Measurements from ENCODE around the gene CLCNKA. TPM values are rescaled to one million over a fixed set of nuclear protein-coding genes. Genes with fewer than 3 reads are reported as not detected.
"Not testable (repeated sequence)": the region's sequence is repeated elsewhere in the genome, so short reads cannot be mapped to it uniquely, and the experiment has no call there.

The CLCNKA gene
- total RNA-seq, 1 donor from 2014 or later = under 0.01 TPM

DNA sequence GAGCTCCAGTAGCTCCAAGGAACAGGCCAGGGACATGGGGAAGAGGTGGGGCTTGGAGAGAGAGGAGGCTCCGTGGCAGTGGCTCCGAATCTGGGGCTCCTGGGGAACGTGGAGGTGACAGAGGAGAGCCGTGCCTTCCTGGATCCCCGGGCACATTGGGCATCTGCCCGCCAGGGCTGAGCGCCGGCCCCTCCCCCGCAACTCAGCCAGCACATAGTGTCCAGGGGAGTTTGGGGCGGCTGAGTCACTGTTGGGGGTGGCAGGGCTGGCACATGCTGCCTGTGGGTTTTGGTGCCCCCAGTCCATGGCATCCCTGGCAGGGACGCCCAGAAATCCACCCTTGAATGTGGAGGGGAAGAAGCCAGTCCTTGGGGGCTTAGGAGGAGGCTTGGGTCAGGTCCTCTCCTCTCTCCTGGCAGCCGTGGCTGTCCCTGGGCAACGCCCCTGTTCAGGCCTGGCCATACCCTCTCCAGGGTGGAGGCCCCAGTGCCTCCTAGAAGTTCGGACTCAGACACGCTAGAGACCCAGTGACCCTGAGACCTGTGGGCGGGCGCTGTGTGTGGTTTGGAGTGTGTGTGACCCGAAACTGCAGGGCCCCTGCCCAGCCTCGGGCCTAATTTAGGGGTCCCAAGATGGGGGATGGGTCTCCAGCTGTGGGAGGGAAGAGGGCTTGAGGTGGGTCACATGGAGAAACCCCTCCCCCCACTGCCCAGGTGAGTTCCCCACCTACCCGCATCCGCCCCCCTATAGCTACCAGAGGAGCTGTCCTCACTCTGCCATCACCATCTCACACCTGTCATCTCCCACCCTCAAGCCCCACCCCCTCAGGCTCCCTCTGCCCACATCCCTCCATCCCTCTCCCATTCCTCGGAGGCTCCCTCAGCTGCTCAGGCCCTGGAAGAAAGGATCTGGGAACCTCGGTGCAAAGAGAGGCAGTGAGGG, 5.6 kb upstream of the CLCNKA start:
- no peaks in the 10 kb centered on the region for H3K27me3 ChIP-seq (ENCODE audit: control insufficient read depth in 3 of 3, insufficient read depth in 3 of 3, low read length in 3 of 3)
- H3K4me3 ChIP-seq (ENCODE audit: low read length in 3 of 3) = peak overlapping the region; percentile 85 to 94 (median 89)
- H3K27ac ChIP-seq (ENCODE audit: low read depth, low read length) = peak overlapping the region; percentile 99
- H3K36me3 ChIP-seq (ENCODE audit: control insufficient read depth in 3 of 3, insufficient read depth in 3 of 3, low read length in 3 of 3) = peaks cover 0 to 17% (median 5%) of the 10 kb centered on the region in 3 donors
- peaks cover 66 to 79% (median 68%) of the 10 kb centered on the region in 3 donors for H3K4me1 ChIP-seq (ENCODE audit: control insufficient read depth in 3 of 3, insufficient read depth in 3 of 3, low read length in 3 of 3)
- no peaks in the 10 kb centered on the region for H3K9me3 ChIP-seq (ENCODE audit: control insufficient read depth in 3 of 3, low read length in 3 of 3)
- H3K9ac ChIP-seq (ENCODE audit: low read depth in 1 of 3, low read length in 3 of 3) = peak overlapping the region; percentile 92 to 100 (median 98)

- Histone ChIP-seq H3K4me1 (ENCODE audit: control insufficient read depth in 3 of 3, insufficient read depth in 3 of 3, low read length in 3 of 3) (peaks cover 66 to 86% (median 76%) of the 10 kb centered on the region in 3 donors), H3K9me3 (ENCODE audit: control insufficient read depth in 3 of 3, low read length in 3 of 3) (no peaks in the 10 kb centered on the region), H3K4me3 (ENCODE audit: low read length in 3 of 3) (peak overlapping the region; percentile 85 to 94 (median 89)), H3K27ac (ENCODE audit: low read depth, low read length) (peak overlapping the region; percentile 99), H3K9ac (ENCODE audit: low read depth in 1 of 3, low read length in 3 of 3) (peak overlapping the region; percentile 92 to 100 (median 98)), H3K36me3 (ENCODE audit: control insufficient read depth in 3 of 3, insufficient read depth in 3 of 3, low read length in 3 of 3) (peaks cover 0 to 17% (median 5%) of the 10 kb centered on the region in 3 donors), H3K27me3 (ENCODE audit: control insufficient read depth in 3 of 3, insufficient read depth in 3 of 3, low read length in 3 of 3) (no peaks in the 10 kb centered on the region)
Observed at GRCh38 chr1:16017076-16017460, 4.8 kb upstream of the CLCNKA start.

GRCh38 chr1:16017461-16018303, 4.2 kb upstream of the CLCNKA start, which contains the start of gene HSPB7:
Gene HSPB7 (minus strand): TSS chr1:16018043. CDS start chr1:16017963, 80 bp downstream.
- Histone ChIP-seq H3K4me1 (ENCODE audit: control insufficient read depth in 3 of 3, insufficient read depth in 3 of 3, low read length in 3 of 3) (peaks cover 62 to 83% (median 72%) of the 10 kb centered on the region in 3 donors), H3K9me3 (ENCODE audit: control insufficient read depth in 3 of 3, low read length in 3 of 3) (no peaks in the 10 kb centered on the region), H3K36me3 (ENCODE audit: control insufficient read depth in 3 of 3, insufficient read depth in 3 of 3, low read length in 3 of 3) (peaks cover 0 to 17% (median 5%) of the 10 kb centered on the region in 3 donors), H3K27ac (ENCODE audit: low read depth, low read length) (peak within 1 kb of the TSS; percentile 99), H3K9ac (ENCODE audit: low read depth in 1 of 3, low read length in 3 of 3) (peak within 1 kb of the TSS; percentile 92 to 100 (median 98)), H3K4me3 (ENCODE audit: low read length in 3 of 3) (peak within 1 kb of the TSS; percentile 85 to 94 (median 89)), H3K27me3 (ENCODE audit: control insufficient read depth in 3 of 3, insufficient read depth in 3 of 3, low read length in 3 of 3) (no peaks in the 10 kb centered on the region)

- Histone ChIP-seq H3K4me1 (ENCODE audit: control insufficient read depth in 3 of 3, insufficient read depth in 3 of 3, low read length in 3 of 3) (peaks cover 62 to 85% (median 74%) of the 10 kb centered on the region in 3 donors), H3K27ac (ENCODE audit: low read depth, low read length) (peak overlapping the region; percentile 99), H3K27me3 (ENCODE audit: control insufficient read depth in 3 of 3, insufficient read depth in 3 of 3, low read length in 3 of 3) (no peaks in the 10 kb centered on the region), H3K4me3 (ENCODE audit: low read length in 3 of 3) (peak overlapping the region; percentile 79 to 94 (median 89)), H3K36me3 (ENCODE audit: control insufficient read depth in 3 of 3, insufficient read depth in 3 of 3, low read length in 3 of 3) (peaks cover 0 to 17% (median 5%) of the 10 kb centered on the region in 3 donors), H3K9me3 (ENCODE audit: control insufficient read depth in 3 of 3, low read length in 3 of 3) (no peaks in the 10 kb centered on the region), H3K9ac (ENCODE audit: low read depth in 1 of 3, low read length in 3 of 3) (peak overlapping the region; percentile 92 to 100 (median 98))
Observed at GRCh38 chr1:16018308-16018707, 3.5 kb upstream of the CLCNKA start.

DNA sequence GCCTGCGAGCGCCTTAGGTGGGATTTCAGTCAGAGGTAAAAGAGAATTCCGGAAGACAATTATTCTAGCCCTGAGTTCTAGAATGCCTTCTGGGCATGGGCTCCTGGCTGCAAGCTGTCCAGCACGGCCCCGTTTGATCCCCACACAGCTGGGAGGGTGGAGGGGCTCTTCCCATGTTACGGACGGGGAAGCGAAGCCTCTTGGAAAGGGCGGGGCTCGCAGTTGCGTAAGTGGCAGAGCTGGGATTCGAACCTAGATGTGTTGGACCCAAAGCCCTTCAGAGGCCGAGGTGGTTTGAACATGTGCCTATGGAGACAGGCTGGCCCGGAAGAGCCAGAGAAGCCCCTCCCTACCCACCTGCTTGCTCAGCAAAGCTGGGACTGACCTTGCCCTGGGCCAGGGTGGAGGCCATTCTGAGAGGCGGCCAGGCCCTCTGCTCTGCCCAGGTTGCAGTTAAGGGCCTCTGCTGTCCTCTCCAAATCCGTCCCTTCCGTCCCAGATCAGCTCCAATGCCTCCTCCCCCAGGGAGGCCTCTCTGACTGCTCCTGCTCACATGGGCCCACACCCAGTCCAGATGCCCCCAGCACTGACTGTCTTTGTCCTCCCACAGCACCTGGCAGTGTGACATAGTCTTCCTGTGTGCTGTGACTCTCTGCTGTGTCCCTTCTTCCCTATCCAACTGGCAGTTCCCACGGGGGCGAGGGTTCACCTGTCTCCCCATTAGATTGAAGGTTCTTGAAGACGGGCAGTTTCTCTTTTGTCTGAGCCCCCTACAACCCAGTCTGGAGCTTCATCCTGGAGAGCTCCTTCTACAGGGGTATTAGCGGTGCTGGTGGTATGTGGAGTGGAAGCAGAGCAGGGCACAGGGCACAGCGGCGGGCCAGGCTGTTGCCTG, 2.8 kb upstream of the CLCNKA start:
- Histone ChIP-seq H3K27me3 (ENCODE audit: control insufficient read depth in 3 of 3, insufficient read depth in 3 of 3, low read length in 3 of 3) (no peaks in the 10 kb centered on the region), H3K4me3 (ENCODE audit: low read length in 3 of 3) (peak overlapping the region; percentile 79 to 94 (median 89)), H3K4me1 (ENCODE audit: control insufficient read depth in 3 of 3, insufficient read depth in 3 of 3, low read length in 3 of 3) (peaks cover 56 to 85% (median 72%) of the 10 kb centered on the region in 3 donors), H3K9ac (ENCODE audit: low read depth in 1 of 3, low read length in 3 of 3) (peak overlapping the region; percentile 92 to 100 (median 98)), H3K36me3 (ENCODE audit: control insufficient read depth in 3 of 3, insufficient read depth in 3 of 3, low read length in 3 of 3) (peaks cover 0 to 17% (median 5%) of the 10 kb centered on the region in 3 donors), H3K27ac (ENCODE audit: low read depth, low read length) (peak overlapping the region; percentile 99), H3K9me3 (ENCODE audit: control insufficient read depth in 3 of 3, low read length in 3 of 3) (no peaks in the 10 kb centered on the region)

DNA sequence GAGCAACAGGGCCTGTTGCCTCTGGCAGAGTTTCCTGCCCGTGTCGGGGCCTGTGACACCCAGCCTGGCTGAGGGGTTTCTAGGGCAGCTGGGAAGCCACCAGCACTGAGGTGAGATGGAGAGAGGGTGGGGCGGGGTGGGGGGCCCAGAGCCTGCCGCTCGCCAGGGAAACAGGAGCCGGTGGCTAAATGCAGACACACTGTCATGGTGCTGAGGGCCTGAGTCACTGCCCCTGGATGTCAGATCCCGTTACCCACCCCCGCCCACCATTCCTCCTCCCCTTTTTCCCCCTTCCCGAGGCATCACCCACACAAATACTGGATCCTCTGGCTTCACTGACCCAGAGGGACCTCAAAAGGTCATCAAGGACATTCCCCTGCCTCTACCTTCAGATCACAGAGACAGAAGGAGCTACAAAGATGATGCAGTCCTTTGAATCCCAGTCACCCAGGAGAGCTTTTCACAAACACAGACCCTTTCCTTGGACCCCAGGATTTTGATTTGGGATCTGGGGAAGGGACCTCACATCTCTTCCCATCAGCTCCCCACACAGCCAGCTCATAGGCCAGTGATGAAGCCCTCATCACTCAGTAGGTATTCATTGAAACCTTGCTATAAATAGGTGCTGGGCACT, 2.1 kb upstream of the CLCNKA start:
- H3K4me3 ChIP-seq (ENCODE audit: low read length in 3 of 3) = peak overlapping the region in 2 of 3 donors; percentile 36 to 94
- H3K27me3 ChIP-seq (ENCODE audit: control insufficient read depth in 3 of 3, insufficient read depth in 3 of 3, low read length in 3 of 3) = no peaks in the 10 kb centered on the region
- H3K4me1 ChIP-seq (ENCODE audit: control insufficient read depth in 3 of 3, insufficient read depth in 3 of 3, low read length in 3 of 3) = peaks cover 49 to 78% (median 65%) of the 10 kb centered on the region in 3 donors
- peak overlapping the region; percentile 92 to 100 (median 98) for H3K9ac ChIP-seq (ENCODE audit: low read depth in 1 of 3, low read length in 3 of 3)
- no peaks in the 10 kb centered on the region for H3K9me3 ChIP-seq (ENCODE audit: control insufficient read depth in 3 of 3, low read length in 3 of 3)
- peak overlapping the region; percentile 99 for H3K27ac ChIP-seq (ENCODE audit: low read depth, low read length)
- H3K36me3 ChIP-seq (ENCODE audit: control insufficient read depth in 3 of 3, insufficient read depth in 3 of 3, low read length in 3 of 3) = peaks cover 0 to 17% (median 5%) of the 10 kb centered on the region in 3 donors

- no peaks in the 10 kb centered on the region for H3K9me3 ChIP-seq (ENCODE audit: control insufficient read depth in 3 of 3, low read length in 3 of 3)
- peak overlapping the region; percentile 99 for H3K27ac ChIP-seq (ENCODE audit: low read depth, low read length)
- peak overlapping the region in 1 of 3 donors; percentile 36 for H3K4me3 ChIP-seq (ENCODE audit: low read length in 3 of 3)
- peaks cover 0 to 12% (median 5%) of the 10 kb centered on the region in 3 donors for H3K36me3 ChIP-seq (ENCODE audit: control insufficient read depth in 3 of 3, insufficient read depth in 3 of 3, low read length in 3 of 3)
- H3K9ac ChIP-seq (ENCODE audit: low read depth in 1 of 3, low read length in 3 of 3) = peak overlapping the region; percentile 36 to 74 (median 70)
- peaks cover 43 to 72% (median 60%) of the 10 kb centered on the region in 3 donors for H3K4me1 ChIP-seq (ENCODE audit: control insufficient read depth in 3 of 3, insufficient read depth in 3 of 3, low read length in 3 of 3)
- no peaks in the 10 kb centered on the region for H3K27me3 ChIP-seq (ENCODE audit: control insufficient read depth in 3 of 3, insufficient read depth in 3 of 3, low read length in 3 of 3)
Observed at GRCh38 chr1:16020325-16020724, 1.5 kb upstream of the CLCNKA start.

DNA sequence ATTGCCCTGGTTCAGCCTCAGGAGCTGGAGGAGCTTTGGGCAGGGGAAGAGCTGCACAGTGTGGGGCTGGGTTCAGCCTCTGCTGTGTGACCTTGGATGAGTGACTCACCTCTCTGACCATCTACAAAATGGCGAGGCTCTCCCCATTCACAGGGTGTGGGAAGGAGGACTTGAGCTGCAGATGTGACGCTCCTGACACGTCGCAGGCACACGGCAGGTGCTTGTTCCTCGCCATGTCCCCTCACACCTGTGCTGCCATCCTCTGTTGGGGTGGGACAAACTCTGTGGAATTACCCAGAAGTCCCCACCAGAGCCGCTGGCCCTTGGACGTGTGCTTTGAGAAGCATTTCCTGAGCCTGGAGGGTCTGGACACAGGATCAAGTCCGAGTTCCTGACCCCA, 958 bp upstream of the CLCNKA start:
- Histone ChIP-seq H3K27ac (ENCODE audit: low read depth, low read length) (peak overlapping the region; percentile 99), H3K36me3 (ENCODE audit: control insufficient read depth in 3 of 3, insufficient read depth in 3 of 3, low read length in 3 of 3) (peaks cover 0 to 11% (median 5%) of the 10 kb centered on the region in 3 donors), H3K9ac (ENCODE audit: low read depth in 1 of 3, low read length in 3 of 3) (peak overlapping the region in 2 of 3 donors; percentile 70 to 74), H3K4me1 (ENCODE audit: control insufficient read depth in 3 of 3, insufficient read depth in 3 of 3, low read length in 3 of 3) (peaks cover 38 to 67% (median 56%) of the 10 kb centered on the region in 3 donors)
- H3K4me3 ChIP-seq (ENCODE audit: low read length in 3 of 3); H3K9me3 ChIP-seq (ENCODE audit: control insufficient read depth in 3 of 3, low read length in 3 of 3); H3K27me3 ChIP-seq (ENCODE audit: control insufficient read depth in 3 of 3, insufficient read depth in 3 of 3, low read length in 3 of 3): not testable (repeated sequence)

All from skeletal muscle tissue (tissue), 4 donors.